GM20431 (cell line): ENCODE measurements around the gene BAAT.

Experiments used
- in situ Hi-C: fragments of 300-500 bp; cut with MseI, MboI; formaldehyde crosslinking; loops from one replicate; pipeline ENCODE4 v1.15.0; 2020; ENCODE audit warnings: low sequenced_read_pairs; ENCODE audit not compliant: unreplicated experiment

Gene BAAT

GRCh38 chr9:101398930-101399642 is 14.3 kb upstream of the BAAT start:
- in situ Hi-C loops = no loop called here

- in situ Hi-C loops = no loop called here
Observed at GRCh38 chr9:101398068-101398929, 13.5 kb upstream of the BAAT start, which contains the start of the genes MRPL50 and ZNF189. Gene MRPL50, minus strand, starts transcription at chr9:101398618. Its CDS starts 26 bp downstream, at chr9:101398592. Gene ZNF189, plus strand, starts transcription at chr9:101398851. Its CDS starts 306 bp downstream, at chr9:101399157.

GRCh38 chr9:101397746-101398067 is 12.9 kb upstream of the BAAT start:
- in situ Hi-C loops = no loop called here

GRCh38 chr9:101394687-101395086 is 9.9 kb upstream of the BAAT start:
- in situ Hi-C loops = no loop called here

- in situ Hi-C loops = no loop called here
Observed at GRCh38 chr9:101393135-101393534, 8.3 kb upstream of the BAAT start.

GRCh38 chr9:101388507-101388993 is 3.7 kb upstream of the BAAT start:
- in situ Hi-C loops = no loop called here

- in situ Hi-C loops = no loop called here
Observed at GRCh38 chr9:101387871-101388506, 3.2 kb upstream of the BAAT start.

- in situ Hi-C loops = no loop called here
Observed at GRCh38 chr9:101383361-101383760, 1.4 kb downstream of the BAAT start.

GRCh38 chr9:101381833-101382342 is 2.9 kb downstream of the BAAT start:
- in situ Hi-C loops = no loop called here

GRCh38 chr9:101381118-101381517 is 3.7 kb downstream of the BAAT start:
- in situ Hi-C loops = no loop called here

GRCh38 chr9:101380295-101380694 is 4.5 kb downstream of the BAAT start:
- in situ Hi-C loops = no loop called here

- in situ Hi-C loops = no loop called here
Observed at GRCh38 chr9:101376111-101376848, 8.5 kb downstream of the BAAT start.

- in situ Hi-C loops = no loop called here
Observed at GRCh38 chr9:101375546-101375945, 9.3 kb downstream of the BAAT start.

- in situ Hi-C loops = no loop called here
Observed at GRCh38 chr9:101372327-101373118, 12.3 kb downstream of the BAAT start.

- in situ Hi-C loops = no loop called here
Observed at GRCh38 chr9:101371813-101372212, 13.0 kb downstream of the BAAT start.

- in situ Hi-C loops = no loop called here
Observed at GRCh38 chr9:101369884-101370531, 14.8 kb downstream of the BAAT start.

GRCh38 chr9:101369286-101369685 is 15.5 kb downstream of the BAAT start:
- in situ Hi-C loops = no loop called here

- in situ Hi-C loops = no loop called here
Observed at GRCh38 chr9:101367323-101367722, 17.5 kb downstream of the BAAT start.
